SK-N-SH treated with all-trans-retinoic acid at 6 μM for 48 hours (cell line): Measurements from ENCODE around the gene ITPR3.

Experiments used
- ARNTL ChIP-seq: fragments of 450-650 bp; formaldehyde crosslinking; IDR thresholded peaks from 2 replicates; pipeline ENCODE4 v1.5.0; 2020; ENCODE audit warnings: low read depth, mild to moderate bottlenecking, moderate library complexity, borderline replicate concordance
- GLIS3 ChIP-seq: fragments of 250-450 bp; sonication (Bioruptor Pico); IDR thresholded peaks from 2 replicates; pipeline ENCODE4 v1.5.0; 2020; ENCODE audit warnings: mild to moderate bottlenecking, moderate library complexity
- ISL1 ChIP-seq: fragments of 250-450 bp; sonication (Bioruptor Pico); IDR thresholded peaks from 2 replicates; pipeline ENCODE4 v2.1.2; 2022; ENCODE audit warnings: mild to moderate bottlenecking, moderate library complexity
- OSR1 ChIP-seq: fragments of 250-450 bp; sonication (Bioruptor Pico); IDR thresholded peaks from 2 replicates; pipeline ENCODE4 v1.8.0; 2022; ENCODE audit warnings: moderate library complexity, mild to moderate bottlenecking, inconsistent platforms
- PATZ1 ChIP-seq: fragments of 250-450 bp; sonication (Bioruptor Pico); IDR thresholded peaks from 2 replicates; pipeline ENCODE4 v1.8.0; 2020; ENCODE audit warnings: mild to moderate bottlenecking, moderate library complexity, borderline replicate concordance
- PPARA ChIP-seq: fragments of 250-450 bp; sonication (Bioruptor Pico); IDR thresholded peaks from 2 replicates; pipeline ENCODE4 v1.5.0; 2020; ENCODE audit warnings: mild to moderate bottlenecking, borderline replicate concordance
- TCF4 ChIP-seq: fragments of 250-450 bp; sonication (Bioruptor Pico); IDR thresholded peaks from 2 replicates; pipeline ENCODE4 v1.8.0; 2021; ENCODE audit warnings: mild to moderate bottlenecking, moderate library complexity, borderline replicate concordance
- TSHZ2 ChIP-seq: fragments of 250-450 bp; sonication (Bioruptor Pico); IDR thresholded peaks from 2 replicates; pipeline ENCODE4 v1.5.0; 2020; ENCODE audit warnings: mild to moderate bottlenecking, moderate library complexity
- ZC3H10 ChIP-seq: fragments of 250-450 bp; sonication (Bioruptor Pico); IDR thresholded peaks from 2 replicates; pipeline ENCODE4 v1.5.1; 2021; ENCODE audit warnings: mild to moderate bottlenecking, moderate library complexity
- ZFP3 ChIP-seq: fragments of 250-450 bp; sonication (Bioruptor Pico); IDR thresholded peaks from 2 replicates; pipeline ENCODE4 v1.5.0; 2020; ENCODE audit warnings: mild to moderate bottlenecking, moderate library complexity
- ZNF565 ChIP-seq: fragments of 450-650 bp; formaldehyde crosslinking; conservative IDR thresholded peaks from 2 replicates; pipeline ENCODE4 v1.5.0; 2020; ENCODE audit warnings: low read depth, mild to moderate bottlenecking, moderate library complexity
- ZNF70 ChIP-seq: fragments of 450-650 bp; formaldehyde crosslinking; IDR thresholded peaks from 2 replicates; pipeline ENCODE4 v1.5.0; 2020; ENCODE audit warnings: mild to moderate bottlenecking, moderate library complexity
- ZNF8 ChIP-seq: fragments of 450-650 bp; formaldehyde crosslinking; IDR thresholded peaks from 2 replicates; pipeline ENCODE4 v1.5.0; 2020; ENCODE audit warnings: mild to moderate bottlenecking, moderate library complexity

GRCh38 chr6:33738153-33738552, 117.0 kb downstream of the ITPR3 start:
- TF ChIP-seq PATZ1 (CRISPR knock-in tag) (no peak), ISL1 (CRISPR knock-in tag) (no peak), ARNTL (CRISPR knock-in tag) (no peak), OSR1 (CRISPR knock-in tag) (no peak), ZFP3 (CRISPR knock-in tag) (no peak), TSHZ2 (no peak), GLIS3 (no peak), TCF4 (CRISPR knock-in tag) (no peak), ZNF70 (CRISPR knock-in tag) (no peak), ZNF8 (CRISPR knock-in tag) (no peak), ZC3H10 (no peak), ZNF565 (CRISPR knock-in tag) (no peak), PPARA (CRISPR knock-in tag) (no peak)
